Erythroblast (primary cell): ENCODE data around the gene GLI1.

Source experiments
- GATA1 ChIP-seq: IDR thresholded peaks from 2 replicates; pipeline ENCODE4 v1.6.1; 2011; ENCODE audit warnings: low read depth, mild to moderate bottlenecking, control low read depth, low read length, moderate library complexity
- POLR2A ChIP-seq: IDR thresholded peaks from 2 replicates; pipeline ENCODE4 v1.6.1; 2011; ENCODE audit warnings: mild to moderate bottlenecking, low read length

DNA sequence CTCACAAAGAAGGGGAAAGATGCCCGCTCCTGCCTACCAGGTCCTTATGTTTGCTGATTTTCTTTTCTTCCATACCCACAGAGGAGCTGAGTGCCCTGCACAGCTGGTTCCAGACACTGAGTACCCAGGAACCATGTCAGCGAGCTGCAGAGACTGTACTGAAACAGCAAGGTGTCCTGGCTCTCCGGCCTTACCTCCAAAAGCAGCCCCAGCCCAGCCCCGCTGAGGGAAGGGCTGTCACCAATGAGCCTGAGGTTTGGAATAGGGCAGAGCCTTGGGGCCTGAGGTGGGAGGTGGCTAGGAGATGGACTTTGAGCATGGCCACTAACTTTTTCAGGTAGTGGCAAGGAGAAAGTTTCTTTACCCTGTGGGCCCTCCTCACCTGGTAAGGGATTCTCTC lies 30.5 kb downstream of the GLI1 start:
- TF ChIP-seq POLR2A (no peak), GATA1 (no peak)
